ENCODE results near the gene URI1. TPM values are rescaled to one million over a fixed set of nuclear protein-coding genes. Genes with fewer than 3 reads are reported as not detected.

Gene URI1
- total RNA-seq, 1 donor from 2014 or later, result 37.3 TPM

DNA sequence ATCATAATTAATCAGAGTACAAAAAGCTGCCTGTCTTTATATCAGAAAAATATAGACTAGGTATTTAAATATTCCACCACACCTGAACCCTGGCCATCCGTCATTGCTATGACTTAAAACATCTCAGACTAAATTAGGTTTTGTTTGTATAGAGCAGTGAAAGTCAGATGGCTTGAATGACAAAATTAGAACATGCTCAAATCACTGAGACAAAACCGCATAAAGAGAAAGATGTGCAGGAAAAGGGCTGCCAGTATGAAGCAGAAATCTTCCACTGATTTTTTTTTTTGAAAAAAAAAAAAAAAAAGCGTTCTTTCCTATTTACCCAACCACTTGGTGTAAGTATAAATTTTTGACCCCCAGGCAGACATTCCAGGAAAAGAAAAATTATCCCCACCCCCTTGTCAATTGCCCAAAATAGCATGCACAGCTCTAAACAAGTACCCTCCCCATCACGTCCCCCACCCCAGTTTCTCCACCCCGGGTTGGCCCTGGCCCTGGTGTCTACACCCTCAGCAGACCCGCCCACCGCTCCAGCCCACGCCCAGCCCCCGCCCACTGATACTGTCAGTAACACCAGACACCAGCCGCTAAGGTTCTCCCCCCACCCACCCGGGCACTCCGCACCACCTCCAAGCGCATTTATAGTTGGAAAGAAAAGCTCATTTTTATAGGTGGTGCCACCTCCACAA is 118.6 kb downstream of the URI1 start:
- no peak for DNase-seq

DNA sequence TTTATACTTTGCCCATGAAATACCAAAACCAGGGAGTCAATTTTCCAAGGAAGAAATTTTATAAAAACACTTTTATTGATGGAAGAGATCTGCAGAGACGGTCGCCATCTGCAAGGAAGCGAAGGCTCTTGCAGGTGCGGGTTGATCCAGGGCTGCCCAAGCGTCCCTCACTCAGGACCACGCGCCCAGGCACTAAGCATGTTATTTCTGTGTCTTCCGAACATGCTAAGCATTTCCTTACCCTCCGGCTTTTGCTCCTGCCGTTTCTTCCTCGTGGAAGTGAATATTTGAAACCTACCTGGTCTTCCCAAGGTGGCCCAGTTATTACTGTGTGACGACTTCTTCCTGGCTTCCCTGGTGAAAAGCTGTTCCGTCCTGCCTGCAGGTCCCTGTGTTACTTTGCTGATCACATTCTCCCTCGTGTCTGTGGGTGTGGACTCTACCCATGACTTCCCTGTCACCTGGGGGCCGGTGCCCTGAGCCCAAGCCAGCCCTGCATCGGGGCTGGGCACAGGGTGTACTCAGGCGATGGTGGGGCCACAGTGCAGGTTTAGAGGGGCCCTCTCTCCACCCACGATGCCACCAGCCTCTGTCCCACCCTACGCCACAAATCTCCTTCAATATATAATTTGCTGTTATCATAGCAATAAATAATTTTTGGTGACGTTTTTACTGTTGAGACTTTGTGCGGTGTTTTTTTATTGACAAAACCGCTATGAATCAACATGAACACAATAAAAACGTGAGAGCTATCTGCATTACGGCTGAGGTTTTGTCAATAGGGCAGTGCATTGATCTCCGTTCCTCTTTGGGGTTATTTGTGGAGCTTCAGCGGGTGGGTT is 119.4 kb downstream of the URI1 start:
- DNase-seq, result no peak

DNA sequence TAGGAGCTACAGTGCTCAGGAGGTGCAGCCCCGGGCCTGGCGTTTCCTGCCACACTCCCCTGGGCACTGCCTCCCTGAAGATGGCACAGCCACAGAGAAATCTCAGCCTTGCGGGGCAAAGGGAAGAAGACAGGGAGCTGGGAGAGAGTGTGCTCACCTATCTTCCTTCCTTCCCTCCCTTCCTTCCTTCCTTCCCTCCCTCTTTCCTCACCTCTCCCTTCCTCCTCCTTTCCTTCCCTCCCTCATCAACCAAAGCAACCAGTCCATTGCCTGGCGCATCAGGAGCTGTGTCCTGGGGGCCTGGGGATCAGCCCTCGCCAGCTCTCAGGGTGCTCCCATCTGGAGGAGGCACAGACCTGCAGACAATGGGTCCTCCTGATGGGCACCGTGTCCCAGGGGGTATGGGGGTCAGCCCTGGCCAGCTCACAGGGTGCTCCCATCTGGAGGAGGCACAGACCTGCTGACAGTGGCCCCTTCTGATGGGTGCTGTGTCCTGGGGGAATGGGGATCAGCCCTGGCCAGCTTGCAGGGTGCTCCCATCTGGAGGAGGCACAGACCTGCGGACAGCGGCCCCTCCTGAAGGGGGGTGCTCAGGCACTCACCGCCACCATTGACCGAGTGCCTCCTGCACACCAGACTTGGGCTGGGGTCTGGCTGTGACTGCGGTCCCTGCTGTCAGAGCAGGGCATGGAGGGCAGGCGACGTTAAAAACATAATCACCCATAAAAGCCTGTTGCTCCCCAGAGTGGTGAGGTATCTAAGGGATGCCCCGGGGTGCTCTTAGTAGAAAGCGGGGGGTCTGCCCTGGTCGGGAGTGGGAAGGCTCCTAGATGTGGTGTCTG is 120.2 kb downstream of the URI1 start:
- no peak for DNase-seq

DNA sequence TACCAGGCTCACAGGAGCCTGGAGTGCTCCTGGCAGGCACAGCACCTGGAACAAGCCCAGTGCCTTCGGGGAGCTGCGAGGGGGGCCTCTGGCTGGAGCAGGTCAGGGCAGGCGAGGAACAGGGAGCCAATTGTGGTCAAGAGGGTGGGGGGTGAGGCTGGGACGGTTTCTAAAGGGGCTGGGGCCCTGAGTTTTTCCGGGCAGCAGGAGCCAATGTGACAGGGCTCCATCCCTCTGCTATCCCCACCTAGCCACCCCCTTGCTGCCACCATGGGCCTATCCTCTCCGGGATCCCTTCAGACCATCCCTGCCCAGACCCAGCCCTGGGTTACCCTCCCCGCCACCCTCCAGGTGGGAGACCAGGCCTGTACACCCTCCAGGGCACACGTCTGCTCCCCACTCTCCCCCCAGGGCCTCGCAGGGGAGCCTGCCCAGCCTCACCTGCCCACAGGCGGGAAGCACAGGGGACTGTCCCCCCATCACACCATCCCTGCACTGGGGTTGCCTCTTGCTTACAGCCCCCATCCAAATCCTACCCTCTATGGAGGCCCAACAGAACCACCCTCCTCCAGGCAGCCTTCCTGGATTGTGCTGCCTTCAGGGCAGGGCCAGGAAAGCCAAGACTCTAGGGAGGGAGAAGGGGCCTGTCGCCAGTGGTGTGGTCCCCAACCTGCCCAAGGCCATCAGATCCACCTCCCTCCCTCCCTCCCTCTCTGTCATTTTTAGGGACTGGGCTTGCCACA is 121.0 kb downstream of the URI1 start:
- no peak for DNase-seq

DNA sequence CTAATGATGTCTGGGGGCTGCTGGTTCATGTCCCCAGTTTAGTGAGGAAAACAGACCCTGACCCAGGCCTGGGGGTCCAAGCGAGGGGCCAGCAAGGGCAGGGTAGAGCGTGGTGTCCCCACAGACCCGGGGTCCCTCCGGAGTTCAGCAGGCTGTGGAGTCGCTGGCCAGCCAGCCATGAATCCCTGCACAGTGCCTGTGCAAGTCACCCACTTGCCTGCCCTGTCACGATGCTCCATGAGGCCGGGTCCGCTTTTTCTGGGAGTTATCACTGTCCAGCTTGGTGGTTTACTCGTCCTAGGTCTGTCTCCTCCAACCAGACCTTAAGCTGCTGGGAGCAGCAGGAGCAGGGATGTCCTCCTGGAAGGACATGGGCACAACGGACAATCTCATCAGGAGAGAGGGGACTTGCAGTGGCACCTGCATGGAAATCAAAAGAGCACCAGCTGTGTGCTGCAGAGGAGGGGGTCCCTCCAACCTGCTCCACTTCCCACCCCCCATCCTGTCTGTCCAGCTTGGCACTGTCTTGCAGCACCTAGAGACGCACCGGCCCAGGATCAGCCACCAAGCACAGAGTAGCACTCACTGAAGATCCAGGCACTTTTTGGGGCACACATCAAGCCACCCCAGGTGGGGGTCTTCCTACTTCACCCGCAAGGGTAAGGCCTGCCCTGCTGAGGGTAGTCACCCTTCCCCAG is 121.8 kb downstream of the URI1 start:
- no peak for DNase-seq

DNA sequence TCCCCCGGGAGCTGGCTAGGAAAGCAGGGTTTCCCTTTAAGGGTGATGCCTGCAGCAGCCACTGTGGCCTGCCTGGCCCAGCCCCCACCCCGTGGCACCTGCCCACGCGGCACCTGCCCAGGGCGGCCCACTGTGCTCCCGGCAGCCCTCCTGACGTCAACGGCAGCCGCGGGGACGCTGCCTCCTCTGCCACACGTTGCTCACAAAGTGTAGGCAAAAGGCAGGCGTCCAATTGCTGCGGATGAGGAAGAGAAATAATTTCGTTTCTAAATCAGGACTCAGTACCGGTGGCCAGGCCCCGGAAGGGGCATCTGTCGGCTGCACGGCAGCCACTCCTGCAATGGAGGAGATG is 122.3 kb downstream of the URI1 start:
- no peak for DNase-seq

DNA sequence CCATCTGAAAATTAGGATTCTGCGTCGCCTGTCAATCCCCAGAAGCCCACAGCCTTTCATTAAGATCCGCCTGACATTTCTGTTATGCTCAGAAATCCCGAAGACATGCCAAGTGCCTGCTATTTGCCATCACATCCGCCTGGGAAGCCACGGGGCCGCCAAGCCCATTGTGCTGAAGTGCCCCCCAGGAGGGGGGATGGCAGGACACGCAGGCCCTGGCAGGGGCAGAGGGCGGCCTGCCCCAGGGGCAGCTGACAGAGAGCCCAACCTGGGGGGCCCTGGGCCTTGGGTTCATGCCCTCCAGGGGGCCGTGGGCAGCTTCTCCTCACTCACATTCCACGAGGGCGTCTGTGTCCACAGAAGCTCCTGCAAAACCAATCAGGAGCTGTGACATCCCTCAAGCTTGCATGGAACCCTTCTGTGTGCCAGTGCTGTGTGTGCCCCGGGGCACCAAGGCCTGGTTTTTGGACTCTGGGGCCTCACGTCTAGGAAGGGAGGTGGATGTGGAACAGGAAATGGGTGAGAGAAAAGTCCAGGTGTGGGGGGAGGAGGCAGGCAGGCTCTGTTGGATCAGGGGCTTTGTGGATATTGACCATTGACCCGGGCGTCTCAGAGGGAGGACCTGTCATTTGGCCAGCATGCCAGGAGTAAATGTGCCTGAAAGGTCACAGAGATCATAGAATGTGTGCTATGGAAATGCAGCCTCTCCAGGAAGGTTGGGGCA is 122.9 kb downstream of the URI1 start:
- no peak for DNase-seq

DNA sequence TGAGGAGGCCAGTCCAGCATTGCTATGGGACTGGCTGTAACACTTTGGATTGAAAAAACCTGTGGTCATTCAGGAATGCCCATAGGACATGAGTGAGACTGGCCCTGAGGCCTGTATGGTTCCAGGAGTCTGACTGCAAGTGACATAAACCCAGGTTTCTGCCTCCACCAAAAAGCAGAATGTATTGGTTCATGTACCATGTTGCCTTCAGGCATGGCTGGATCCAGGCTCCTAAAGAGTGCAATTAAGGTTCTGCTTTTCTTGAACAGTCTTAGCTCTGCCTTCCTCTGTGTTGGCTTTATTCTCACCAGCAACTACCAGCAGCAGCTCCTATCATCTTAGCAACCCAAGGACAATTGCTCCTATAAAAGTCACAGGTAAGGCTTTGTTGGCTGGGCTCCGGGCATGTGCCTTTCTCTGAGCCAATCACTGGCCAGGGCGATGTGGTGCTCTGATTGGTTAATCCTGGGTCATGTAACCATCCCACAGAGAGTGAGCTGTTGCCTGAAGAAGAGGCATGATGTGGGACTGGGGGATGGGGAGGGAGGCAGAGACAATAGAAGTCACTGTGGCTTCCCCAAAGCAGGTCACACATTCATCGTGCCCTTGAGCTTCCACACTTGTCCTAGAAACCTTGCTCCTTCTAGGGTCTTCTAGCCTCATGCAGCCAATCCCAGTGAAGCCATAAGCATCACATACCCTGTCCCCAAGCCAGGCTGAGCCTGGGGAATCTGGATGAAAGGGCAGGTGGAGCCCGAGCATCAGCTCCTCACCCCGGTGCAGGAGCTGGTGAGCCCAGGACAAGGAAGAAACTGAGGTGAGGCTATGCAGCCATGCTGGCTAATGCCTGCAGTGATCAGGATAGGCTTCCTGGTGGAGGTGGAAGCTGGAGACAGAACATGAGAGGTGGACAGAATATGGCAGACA is 123.9 kb downstream of the URI1 start:
- DNase-seq, result no peak

Other genes with a start within 250 kb of the URI1 start
- 25.7 and 29.8 TPM in 2 replicates for gene C19orf12, start 227.0 kb upstream of the URI1 start, total RNA-seq
- 5.3 and 8.1 TPM in 2 replicates for gene CCNE1, start 130.2 kb upstream of the URI1 start, total RNA-seq